Measurements from ENCODE around the gene C22orf39. TPM values are rescaled to one million over a fixed set of nuclear protein-coding genes. Genes with fewer than 3 reads are reported as not detected.

Gene C22orf39
- total RNA-seq, 2 experiments from 2014 or later, result 23.3 to 23.5 TPM

GRCh38 chr22:19461506-19461905, 14.0 kb upstream of the C22orf39 start:
- Mint-ChIP-seq H3K27me3 (no peaks in the 10 kb centered on the region), H3K4me3 (no peak overlapping the region), H3K27ac (no peak overlapping the region), H3K36me3 (peaks cover 22% of the 10 kb centered on the region), H3K4me1 (ENCODE audit: low read depth) (no peaks in the 10 kb centered on the region), H3K9me3 (no peaks in the 10 kb centered on the region)
- ChIA-PET POLR2A (no interaction called here), CTCF (no interaction called here)
- no peak for DNase-seq
- intact Hi-C loops (cut with micrococcal nuclease), result no loop called here

DNA sequence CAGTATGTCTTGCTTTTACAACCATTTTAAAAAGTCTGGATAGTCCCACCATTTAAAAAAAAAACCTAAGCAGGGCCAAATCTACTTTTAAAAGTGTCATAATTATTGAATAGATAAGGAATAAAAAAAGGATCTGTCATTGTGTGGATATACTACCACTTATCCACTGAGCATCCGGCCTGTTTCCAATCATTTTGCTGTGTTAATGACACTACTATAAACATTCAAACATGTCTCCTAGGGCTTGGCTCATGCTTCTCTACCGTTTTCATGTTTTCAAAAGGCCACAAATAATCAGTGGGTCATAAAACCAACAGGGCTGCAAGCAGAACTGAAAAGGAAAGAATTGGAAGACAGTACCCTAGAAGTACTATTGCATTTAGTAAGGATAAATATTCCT, 12.5 kb upstream of the C22orf39 start:
- no peak for DNase-seq
- intact Hi-C loops (cut with micrococcal nuclease), result no loop called here
- Mint-ChIP-seq H3K36me3 (peaks cover 32% of the 10 kb centered on the region), H3K27me3 (no peaks in the 10 kb centered on the region), H3K9me3 (no peaks in the 10 kb centered on the region), H3K4me1 (ENCODE audit: low read depth) (no peaks in the 10 kb centered on the region), H3K27ac (no peak overlapping the region), H3K4me3 (no peak overlapping the region)
- CTCF ChIA-PET, result no interaction called here
- POLR2A ChIA-PET, result interaction anchor here (0.6 kb wide), 1 partner anchor 11 kb away, joined by 3 read pairs; no protein-coding TSS in a partner anchor

DNA sequence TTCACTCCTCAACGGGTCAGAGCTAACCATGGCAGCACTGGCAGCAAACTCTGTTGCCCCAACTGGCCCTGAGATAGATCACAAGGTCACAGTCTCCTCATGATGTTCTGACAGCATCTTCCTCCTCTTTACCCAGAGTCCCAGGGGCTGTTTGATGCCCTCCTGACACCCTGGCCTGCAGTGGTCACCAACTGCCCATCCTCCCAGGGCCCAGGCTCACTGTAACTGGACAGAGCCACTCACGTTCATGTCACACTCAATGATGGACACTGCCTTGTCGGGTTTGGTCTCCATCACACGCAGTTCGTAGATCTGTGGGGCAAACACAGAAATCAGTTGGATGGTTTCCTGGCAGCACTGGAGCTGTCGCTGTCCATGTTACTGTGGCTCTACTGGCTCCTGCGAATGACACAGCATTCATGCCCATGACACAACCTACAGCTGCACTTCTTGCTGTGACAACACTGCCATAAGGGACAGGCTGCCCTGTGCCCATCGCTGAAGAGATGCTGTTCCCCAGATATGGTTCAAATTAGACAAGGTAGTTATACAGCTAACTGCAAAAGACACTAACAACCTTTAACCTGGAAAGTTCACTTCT, 10.4 kb upstream of the C22orf39 start:
- ChIA-PET CTCF (no interaction called here), POLR2A (no interaction called here)
- Mint-ChIP-seq H3K4me1 (ENCODE audit: low read depth) (peaks cover 2% of the 10 kb centered on the region), H3K9me3 (no peaks in the 10 kb centered on the region), H3K36me3 (peaks cover 37% of the 10 kb centered on the region), H3K27ac (no peak overlapping the region), H3K27me3 (no peaks in the 10 kb centered on the region), H3K4me3 (no peak overlapping the region)
- DNase-seq, result no peak
- intact Hi-C loops (cut with micrococcal nuclease), result no loop called here

DNA sequence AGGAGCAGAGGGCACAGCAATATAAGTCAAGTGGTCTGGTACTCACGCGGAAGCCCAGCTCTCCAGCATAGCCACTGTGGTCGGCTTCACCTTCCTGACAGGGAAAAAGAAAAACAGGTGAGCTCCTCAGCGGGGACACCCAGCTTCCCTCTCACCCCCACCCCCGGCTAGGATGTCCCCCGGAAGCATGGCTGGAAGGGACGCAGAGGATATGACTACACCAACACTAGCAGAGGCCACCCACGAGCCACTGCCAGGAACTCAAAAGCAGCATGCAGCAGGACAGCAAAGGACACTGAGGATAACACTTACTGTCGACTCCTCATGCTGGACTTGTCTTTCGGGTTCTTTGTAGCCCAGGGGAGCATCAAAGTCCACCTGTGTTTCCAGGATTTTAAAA, 9.0 kb upstream of the C22orf39 start:
- H3K36me3 Mint-ChIP-seq, result peaks cover 37% of the 10 kb centered on the region
- POLR2A ChIA-PET, result interaction anchor here (0.6 kb wide), 1 partner anchor 53 kb away, joined by 3 read pairs; no protein-coding TSS in a partner anchor

GRCh38 chr22:19455585-19456370, 8.3 kb upstream of the C22orf39 start:
- Mint-ChIP-seq H3K36me3 (peaks cover 41% of the 10 kb centered on the region), H3K4me3 (no peak overlapping the region), H3K27me3 (no peaks in the 10 kb centered on the region), H3K4me1 (ENCODE audit: low read depth) (peaks cover 2% of the 10 kb centered on the region), H3K27ac (peak overlapping the region; percentile 23), H3K9me3 (no peaks in the 10 kb centered on the region)
- CTCF ChIA-PET, result interaction anchor here (1.6 kb wide), 1 partner anchor 174 kb away, joined by 4 read pairs; no protein-coding TSS in a partner anchor
- POLR2A ChIA-PET, result interaction anchor here (0.5 to 0.6 kb wide), 2 partner anchors 18 to 52 kb away, joined by 3 read pairs; no protein-coding TSS in a partner anchor
- intact Hi-C loops (cut with micrococcal nuclease), result no loop called here
- no peak for DNase-seq

More for the DNA sequence above, 9.0 kb upstream of the C22orf39 start:
- DNase-seq, result no peak
- H3K4me1 Mint-ChIP-seq (ENCODE audit: low read depth), result peaks cover 2% of the 10 kb centered on the region
- CTCF ChIA-PET, result no interaction called here
- no peaks in the 10 kb centered on the region for H3K27me3 Mint-ChIP-seq
- intact Hi-C loops (cut with micrococcal nuclease), result no loop called here
- no peak overlapping the region for H3K4me3 Mint-ChIP-seq
- no peak overlapping the region for H3K27ac Mint-ChIP-seq
- H3K9me3 Mint-ChIP-seq, result no peaks in the 10 kb centered on the region

DNA sequence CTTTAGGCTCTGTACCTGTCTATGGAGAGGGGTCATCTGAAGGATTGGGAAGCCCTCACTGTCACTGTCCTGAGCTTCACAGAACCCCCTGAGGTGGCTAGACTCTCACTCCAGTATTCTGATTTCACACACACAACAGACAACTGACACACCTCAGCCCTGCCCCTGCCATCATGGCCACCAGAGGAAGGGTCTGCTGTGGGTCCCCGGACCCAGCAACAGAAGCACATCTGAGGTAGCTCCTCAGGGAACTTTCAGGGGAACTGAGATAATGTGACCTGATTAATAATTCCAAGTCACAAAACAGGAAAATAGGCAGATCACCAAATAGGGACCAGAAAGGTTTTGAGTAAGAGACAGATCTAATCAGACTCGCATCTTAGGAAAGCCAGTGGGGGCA, 7.5 kb upstream of the C22orf39 start:
- Mint-ChIP-seq H3K27me3 (no peaks in the 10 kb centered on the region), H3K4me1 (ENCODE audit: low read depth) (peaks cover 2% of the 10 kb centered on the region), H3K36me3 (peaks cover 39% of the 10 kb centered on the region), H3K27ac (no peak overlapping the region), H3K9me3 (no peaks in the 10 kb centered on the region), H3K4me3 (no peak overlapping the region)
- ChIA-PET CTCF (interaction anchor here (1.6 kb wide), 1 partner anchor 175 kb away, joined by 4 read pairs; no protein-coding TSS in a partner anchor), POLR2A (interaction anchor here (0.5 kb wide), 1 partner anchor 17 kb away, joined by 3 read pairs; no protein-coding TSS in a partner anchor)
- no peak for DNase-seq
- intact Hi-C loops (cut with micrococcal nuclease), result no loop called here

- Mint-ChIP-seq H3K27me3 (no peaks in the 10 kb centered on the region), H3K27ac (peak overlapping the region; percentile 53), H3K9me3 (no peaks in the 10 kb centered on the region), H3K4me1 (ENCODE audit: low read depth) (peaks cover 8% of the 10 kb centered on the region), H3K4me3 (no peak overlapping the region), H3K36me3 (peaks cover 39% of the 10 kb centered on the region)
- ChIA-PET CTCF (interaction anchor here (1.6 kb wide), 1 partner anchor 176 kb away, joined by 4 read pairs; no protein-coding TSS in a partner anchor), POLR2A (no interaction called here)
- intact Hi-C loops (cut with micrococcal nuclease), result no loop called here
- DNase-seq, result no peak
These were observed 6.6 kb upstream of the C22orf39 start for GRCh38 chr22:19454156-19454555.

- peaks cover 39% of the 10 kb centered on the region for H3K36me3 Mint-ChIP-seq
- CTCF ChIA-PET, result interaction anchor here (0.6 kb wide), 1 partner anchor 402 kb away, joined by 3 read pairs; no protein-coding TSS in a partner anchor
- H3K27me3 Mint-ChIP-seq, result no peaks in the 10 kb centered on the region
- H3K9me3 Mint-ChIP-seq, result no peaks in the 10 kb centered on the region
- intact Hi-C loops (cut with micrococcal nuclease), result no loop called here
- H3K27ac Mint-ChIP-seq, result no peak overlapping the region
- peaks cover 12% of the 10 kb centered on the region for H3K4me1 Mint-ChIP-seq (ENCODE audit: low read depth)
- POLR2A ChIA-PET, result no interaction called here
- no peak overlapping the region for H3K4me3 Mint-ChIP-seq
- DNase-seq, result no peak
These were observed 6.2 kb upstream of the C22orf39 start for GRCh38 chr22:19453718-19454117.

DNA sequence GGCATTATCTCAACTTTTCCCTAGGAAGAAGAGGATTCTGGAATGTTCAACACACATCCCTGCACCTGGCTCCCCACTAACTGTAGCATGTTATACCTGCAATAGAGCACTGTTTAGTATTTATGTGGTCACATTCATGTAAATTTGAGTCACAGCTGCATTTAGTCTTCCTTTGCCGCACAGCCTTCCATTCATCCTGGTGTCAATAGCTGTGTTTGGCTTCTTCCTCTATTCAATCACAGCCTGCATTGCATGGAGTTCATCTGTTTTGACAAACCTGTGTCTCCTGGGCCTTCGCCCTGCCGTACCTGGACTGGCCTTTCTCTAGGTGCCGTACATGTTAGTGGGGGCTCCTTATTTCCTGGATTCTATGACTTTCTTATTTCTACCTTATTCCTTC, 4.1 kb upstream of the C22orf39 start:
- Mint-ChIP-seq H3K4me3 (no peak overlapping the region), H3K27ac (peak overlapping the region; percentile 12), H3K36me3 (peaks cover 37% of the 10 kb centered on the region), H3K4me1 (ENCODE audit: low read depth) (peaks cover 25% of the 10 kb centered on the region), H3K9me3 (no peaks in the 10 kb centered on the region), H3K27me3 (no peaks in the 10 kb centered on the region)
- intact Hi-C loops (cut with micrococcal nuclease), result no loop called here
- ChIA-PET CTCF (interaction anchor here (1.2 to 2.0 kb wide), 2 partner anchors 32 to 179 kb away, joined by 3 to 9 read pairs; no protein-coding TSS in a partner anchor), POLR2A (no interaction called here)
- no peak for DNase-seq

GRCh38 chr22:19450363-19451175, 3.1 kb upstream of the C22orf39 start:
- POLR2A ChIA-PET, result no interaction called here
- CTCF ChIA-PET, result interaction anchor here (2.0 kb wide), 1 partner anchor 180 kb away, joined by 9 read pairs; no protein-coding TSS in a partner anchor
- no peaks in the 10 kb centered on the region for H3K27me3 Mint-ChIP-seq
- H3K36me3 Mint-ChIP-seq, result peaks cover 32% of the 10 kb centered on the region
- intact Hi-C loops (cut with micrococcal nuclease), result no loop called here
- no peaks in the 10 kb centered on the region for H3K9me3 Mint-ChIP-seq
- H3K4me1 Mint-ChIP-seq (ENCODE audit: low read depth), result peaks cover 31% of the 10 kb centered on the region
- no peak for DNase-seq
- H3K27ac Mint-ChIP-seq, result peak overlapping the region; percentile 33
- H3K4me3 Mint-ChIP-seq, result no peak overlapping the region

DNA sequence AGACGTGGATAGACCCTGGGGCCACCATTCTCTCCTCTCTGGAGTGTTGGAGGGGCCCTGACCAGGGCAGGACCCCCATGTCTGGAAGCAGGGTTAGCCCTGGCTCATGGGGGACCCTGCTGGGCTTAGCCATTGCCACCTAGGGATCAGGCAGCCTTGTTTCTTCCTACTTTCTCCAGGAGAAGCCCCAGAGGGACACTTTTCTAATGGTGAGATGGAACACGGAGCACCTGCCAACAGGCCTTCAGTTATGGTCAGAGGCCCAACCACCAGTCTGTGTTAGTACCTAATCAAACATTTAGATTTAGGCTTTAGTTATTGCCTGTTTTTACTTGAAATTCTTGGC, 1.9 kb upstream of the C22orf39 start:
- Mint-ChIP-seq H3K27me3 (no peaks in the 10 kb centered on the region), H3K4me3 (no peak overlapping the region), H3K9me3 (no peaks in the 10 kb centered on the region), H3K36me3 (peaks cover 23% of the 10 kb centered on the region), H3K27ac (peak overlapping the region; percentile 91), H3K4me1 (ENCODE audit: low read depth) (peaks cover 41% of the 10 kb centered on the region)
- CTCF ChIA-PET, result no interaction called here
- DNase-seq, result no peak
- intact Hi-C loops (cut with micrococcal nuclease), result loop anchor here (1.0 kb wide), 3 partner anchors 17 to 30 kb away; partner anchors contain the start of genes CDC45, MRPL40 and UFD1
- POLR2A ChIA-PET, result interaction anchor here (0.7 kb wide), 1 partner anchor 18 kb away, joined by 3 read pairs; the partner anchor contains the start of gene HIRA
